Prostate gland (tissue), 2 donors: Measurements from ENCODE around the gene ATP6V1G2.

Experiments used
- POLR2A ChIP-seq: fragments of 450-650 bp; IDR thresholded peaks from one replicate; pipeline ENCODE4 v1.6.1; 2016; ENCODE audit warnings: antibody characterized with exemption, mild to moderate bottlenecking
- POLR2AphosphoS5 ChIP-seq: sonication (generic); formaldehyde crosslinking; IDR thresholded peaks from one replicate; pipeline ENCODE4 v1.6.1; 2017; ENCODE audit warnings: antibody characterized with exemption
- TF ChIP-seq, protein P1 (sequence below), 4 experiments: fragments of 200-600 bp in 2 of 4; fragments of 450-650 bp in 2 of 4; sonication (generic) in 2 of 4; IDR thresholded peaks; 1 replicate in 3 of 4; 2 replicates in 1 of 4; pipeline ENCODE4 v1.5.1; 2016 to 2019; ENCODE audit warnings: antibody characterized with exemption in 4 of 4, mild to moderate bottlenecking in 2 of 4, moderate library complexity in 2 of 4

GRCh38 chr6:31582230-31582643, 35.8 kb upstream of the ATP6V1G2 start, which contains the start of gene LTB:
- TF ChIP-seq, protein P1, sequence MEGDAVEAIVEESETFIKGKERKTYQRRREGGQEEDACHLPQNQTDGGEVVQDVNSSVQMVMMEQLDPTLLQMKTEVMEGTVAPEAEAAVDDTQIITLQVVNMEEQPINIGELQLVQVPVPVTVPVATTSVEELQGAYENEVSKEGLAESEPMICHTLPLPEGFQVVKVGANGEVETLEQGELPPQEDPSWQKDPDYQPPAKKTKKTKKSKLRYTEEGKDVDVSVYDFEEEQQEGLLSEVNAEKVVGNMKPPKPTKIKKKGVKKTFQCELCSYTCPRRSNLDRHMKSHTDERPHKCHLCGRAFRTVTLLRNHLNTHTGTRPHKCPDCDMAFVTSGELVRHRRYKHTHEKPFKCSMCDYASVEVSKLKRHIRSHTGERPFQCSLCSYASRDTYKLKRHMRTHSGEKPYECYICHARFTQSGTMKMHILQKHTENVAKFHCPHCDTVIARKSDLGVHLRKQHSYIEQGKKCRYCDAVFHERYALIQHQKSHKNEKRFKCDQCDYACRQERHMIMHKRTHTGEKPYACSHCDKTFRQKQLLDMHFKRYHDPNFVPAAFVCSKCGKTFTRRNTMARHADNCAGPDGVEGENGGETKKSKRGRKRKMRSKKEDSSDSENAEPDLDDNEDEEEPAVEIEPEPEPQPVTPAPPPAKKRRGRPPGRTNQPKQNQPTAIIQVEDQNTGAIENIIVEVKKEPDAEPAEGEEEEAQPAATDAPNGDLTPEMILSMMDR (IDR thresholded peaks at IDR 0.05): no peak
- no peak for TF ChIP-seq POLR2AphosphoS5
- TF ChIP-seq POLR2A: no peak
